ENCODE data around the gene THSD7B.

THSD7B gene

DNA sequence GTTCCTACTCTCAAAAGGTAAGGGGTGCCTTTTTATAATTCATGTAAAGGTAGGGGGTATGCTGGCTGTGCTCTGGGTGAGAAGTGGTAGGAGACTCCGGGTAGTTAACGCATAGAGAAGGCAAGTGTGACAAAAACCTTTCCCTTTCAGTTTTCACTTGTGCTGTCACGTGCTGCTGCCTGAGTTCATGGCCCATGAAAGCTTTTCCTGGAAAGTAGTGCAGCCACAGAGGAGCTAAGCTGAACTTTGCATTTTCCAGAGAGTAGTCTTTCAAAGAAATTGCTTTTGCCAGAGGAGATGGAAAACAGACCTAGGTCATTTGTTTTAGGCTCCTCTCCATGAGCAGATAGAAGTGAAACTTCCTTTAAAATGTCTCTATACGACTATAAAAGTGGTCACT is 44.7 kb downstream of the THSD7B start:
- DNase-seq = no peak

DNA sequence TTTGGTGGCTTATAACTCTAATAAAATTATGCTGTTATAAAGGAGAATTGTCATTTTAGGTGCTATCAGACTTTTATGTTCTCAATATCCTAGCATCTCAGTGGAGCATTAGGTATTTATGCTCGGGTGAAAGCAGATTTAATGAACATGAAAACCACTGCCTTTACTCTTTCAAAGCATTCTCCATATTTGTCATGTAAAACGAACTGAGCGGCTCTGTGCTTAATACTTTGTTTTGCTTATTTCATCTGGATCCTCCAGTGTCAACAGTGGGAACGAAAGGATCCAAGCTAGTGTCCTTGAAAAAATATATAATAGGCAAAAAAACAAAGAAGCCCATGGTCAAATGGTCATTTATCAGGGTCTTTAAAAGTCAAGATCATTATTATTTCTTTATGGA is 53.5 kb downstream of the THSD7B start:
- DNase-seq = no peak

GRCh38 chr2:136823291-136823690 is 57.9 kb downstream of the THSD7B start:
- no peak for DNase-seq

- DNase-seq = no peak
Measured at GRCh38 chr2:136828162-136828561, 62.8 kb downstream of the THSD7B start.

DNA sequence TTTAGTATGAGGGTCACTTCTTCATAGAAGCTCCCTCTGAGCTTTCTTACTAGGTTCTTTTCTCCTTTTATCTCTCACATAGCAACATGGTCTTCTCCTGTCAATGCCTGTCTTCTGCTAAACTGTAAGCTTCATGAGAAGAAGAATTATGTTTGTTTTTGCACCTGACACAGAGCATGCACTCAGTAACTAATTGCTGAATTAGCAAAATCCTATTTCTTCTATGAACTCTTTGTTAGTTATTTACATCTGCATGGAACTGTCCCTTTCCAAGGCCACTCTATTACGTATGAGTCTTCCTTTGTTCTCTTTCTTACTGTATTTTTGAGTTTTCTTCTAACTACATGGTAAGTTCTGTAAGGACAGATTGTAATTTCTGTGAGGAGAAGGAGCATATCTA is 63.4 kb downstream of the THSD7B start:
- DNase-seq = no peak

GRCh38 chr2:136844546-136844945 is 79.2 kb downstream of the THSD7B start:
- DNase-seq = peak; percentile 57

- DNase-seq = no peak
Measured at GRCh38 chr2:136858656-136859055, 93.3 kb downstream of the THSD7B start.

- no peak for DNase-seq
Measured at GRCh38 chr2:136860443-136860958, 95.2 kb downstream of the THSD7B start.

- DNase-seq = no peak
Measured at GRCh38 chr2:136863468-136863867, 98.1 kb downstream of the THSD7B start.

GRCh38 chr2:136863874-136864273 is 98.5 kb downstream of the THSD7B start:
- no peak for DNase-seq

DNA sequence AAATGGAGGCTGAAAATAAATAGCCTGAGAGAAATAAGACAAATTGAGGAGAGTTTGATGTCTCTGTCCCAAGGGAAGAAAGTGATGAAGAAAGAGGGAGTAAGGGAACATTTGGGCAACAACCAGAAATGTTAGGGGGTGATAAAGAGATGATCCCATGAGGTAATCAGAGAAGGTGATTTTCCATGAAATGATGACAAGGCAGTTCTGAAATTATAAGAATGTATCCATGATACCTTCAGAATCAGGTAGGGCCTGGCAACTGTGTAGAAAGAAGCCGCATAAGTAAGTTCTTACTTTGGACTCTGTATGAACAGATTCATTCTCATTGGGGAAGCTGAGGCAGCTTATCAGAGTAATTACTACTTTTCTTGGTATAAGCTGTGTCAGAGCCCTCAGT is 106.1 kb downstream of the THSD7B start:
- DNase-seq = no peak

- DNase-seq = no peak
Measured at GRCh38 chr2:136874258-136874657, 108.9 kb downstream of the THSD7B start.

DNA sequence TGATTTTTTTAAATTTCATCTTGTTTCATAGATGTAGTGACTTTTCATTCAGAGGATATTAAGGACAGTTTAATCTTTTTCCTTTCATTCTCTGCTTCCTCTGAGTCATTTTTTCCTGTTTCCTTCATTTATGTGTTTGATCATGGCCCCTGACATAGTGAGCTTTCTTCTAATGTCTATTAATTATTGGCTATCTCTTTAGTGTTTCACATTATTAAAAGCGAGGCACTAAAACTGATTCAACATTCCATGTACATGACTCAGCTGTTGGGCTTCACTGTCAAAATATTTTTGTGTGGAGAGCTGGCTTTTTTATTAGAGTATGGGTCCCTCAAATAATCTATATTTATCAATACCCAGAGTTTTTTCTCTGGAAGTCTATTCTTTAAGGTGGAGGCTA is 125.8 kb downstream of the THSD7B start:
- DNase-seq = no peak

- DNase-seq = no peak
Measured at GRCh38 chr2:136894007-136894634, 128.8 kb downstream of the THSD7B start.

GRCh38 chr2:136901732-136902131 is 136.4 kb downstream of the THSD7B start:
- no peak for DNase-seq

DNA sequence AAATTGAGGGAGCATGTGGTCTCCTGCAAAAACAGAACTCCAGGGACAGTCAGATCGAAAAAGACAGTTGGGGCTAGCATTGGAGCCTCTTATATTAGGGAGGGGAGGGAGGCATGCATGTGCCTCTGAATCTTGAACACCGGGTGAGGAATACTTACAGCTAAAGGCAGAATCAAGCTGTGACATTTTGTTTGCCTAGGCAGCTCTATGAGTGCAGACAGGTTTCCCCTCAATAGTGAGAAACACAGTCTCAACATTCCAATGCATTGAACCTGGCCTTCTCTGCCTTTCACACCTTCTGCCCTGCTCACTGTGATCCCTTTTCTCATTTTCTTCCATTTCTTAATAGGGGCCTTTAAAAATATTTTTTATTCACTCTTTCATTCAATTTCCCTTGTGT is 140.4 kb downstream of the THSD7B start:
- no peak for DNase-seq

DNA sequence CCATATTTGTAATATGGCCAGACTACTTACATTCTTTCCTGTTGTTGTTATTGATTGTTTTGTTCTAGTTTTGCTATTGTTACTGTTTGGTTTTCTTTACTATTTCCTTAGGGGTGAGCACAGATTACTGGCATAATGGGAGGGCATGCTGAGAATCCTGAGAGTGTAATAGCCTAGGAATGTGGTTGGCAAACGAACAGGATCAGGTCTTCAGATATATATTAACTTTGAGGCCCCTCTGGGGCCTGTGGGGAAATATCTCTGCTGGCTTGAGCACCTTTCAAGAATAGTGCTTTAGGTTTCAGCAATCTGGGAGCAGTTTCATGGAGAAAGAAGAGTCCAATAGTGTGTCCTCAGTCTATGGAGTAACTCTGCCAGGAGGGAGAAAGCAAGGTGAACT is 144.4 kb downstream of the THSD7B start:
- no peak for DNase-seq

GRCh38 chr2:136916131-136916530 is 150.8 kb downstream of the THSD7B start:
- no peak for DNase-seq

GRCh38 chr2:136917411-136917881 is 152.1 kb downstream of the THSD7B start:
- no peak for DNase-seq

DNA sequence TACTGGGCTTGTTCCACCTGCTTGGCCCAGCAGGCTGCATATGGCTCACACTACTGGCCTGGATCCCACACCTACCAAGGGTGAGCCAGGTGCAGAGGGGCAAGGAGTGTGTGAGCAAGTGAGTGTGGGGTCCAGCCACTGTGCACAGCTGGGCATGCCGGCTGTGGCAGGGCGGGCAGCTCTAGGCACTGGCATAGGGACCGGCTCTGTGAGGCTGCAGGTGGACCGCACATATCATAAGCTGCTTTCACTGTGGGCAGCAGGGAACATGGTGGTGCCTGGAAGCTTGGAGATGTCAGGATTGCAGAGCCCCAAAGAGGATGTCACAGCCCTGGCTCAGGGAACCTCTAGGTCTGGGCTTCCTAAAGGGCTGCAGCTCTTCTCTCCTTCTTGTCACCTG is 154.3 kb downstream of the THSD7B start:
- DNase-seq = no peak

- DNase-seq = no peak
Measured at GRCh38 chr2:136920652-136921333, 155.4 kb downstream of the THSD7B start.

DNA sequence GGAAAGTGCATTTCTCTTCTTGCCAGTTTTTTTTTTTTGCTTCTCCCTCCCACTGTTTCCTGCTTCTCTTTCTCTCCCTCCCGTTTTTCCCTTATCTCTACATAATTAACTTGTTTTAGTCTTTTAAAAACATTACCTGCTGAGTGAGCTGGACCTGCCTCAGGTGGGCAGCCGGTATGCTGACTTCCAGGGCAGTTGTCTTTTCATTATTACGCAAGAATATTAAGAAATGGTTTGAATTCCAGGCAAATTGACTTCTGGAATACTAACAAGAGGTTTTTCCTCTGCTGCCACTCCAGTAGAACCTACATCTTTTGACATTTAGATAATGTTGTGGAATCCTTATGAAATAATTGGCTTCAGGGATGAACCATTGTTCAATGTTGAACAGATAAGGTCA is 161.8 kb downstream of the THSD7B start:
- no peak for DNase-seq

DNA sequence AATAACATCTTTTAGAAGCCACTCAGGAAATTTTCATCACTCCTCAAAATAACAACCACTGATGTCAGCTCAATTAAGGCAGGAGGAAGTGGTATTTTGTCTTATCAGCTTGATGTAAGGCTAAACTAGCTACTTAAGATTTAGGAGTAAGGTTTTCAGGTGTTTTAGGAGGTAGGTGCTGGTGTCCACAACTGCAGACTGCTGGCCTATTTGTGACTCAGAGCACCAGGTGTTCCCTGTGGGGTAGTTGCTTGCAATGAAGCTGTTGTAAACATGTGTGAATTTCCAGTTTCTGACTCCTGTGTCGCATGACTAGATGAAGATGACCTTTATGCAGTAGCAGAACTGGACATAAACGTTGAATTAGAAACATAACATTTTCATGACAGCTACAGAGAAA is 164.2 kb downstream of the THSD7B start:
- DNase-seq = no peak

DNA sequence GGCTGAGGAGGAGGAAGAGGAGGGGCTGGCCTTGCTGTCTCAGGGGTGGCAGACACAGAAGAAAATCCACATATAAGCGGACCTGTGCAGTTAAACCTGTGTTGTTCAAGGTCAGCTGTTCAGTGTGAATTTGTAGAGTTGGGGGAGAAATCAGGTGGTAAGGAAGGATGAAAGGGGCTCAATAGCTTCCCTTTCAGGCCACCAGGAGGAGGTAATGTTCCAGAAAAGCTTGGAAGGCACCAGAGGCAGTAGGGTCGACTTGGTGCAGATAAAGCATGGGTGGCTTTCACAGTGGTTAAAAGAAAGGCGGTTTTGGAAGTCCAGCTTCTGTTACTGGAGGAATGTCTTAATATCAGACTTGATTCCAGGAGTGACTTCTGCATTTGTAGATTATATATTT is 167.4 kb downstream of the THSD7B start:
- DNase-seq = no peak

- no peak for DNase-seq
Measured at GRCh38 chr2:136935119-136935518, 169.8 kb downstream of the THSD7B start.
